ENCODE results near the gene LRRC34. TPM values are rescaled to one million over a fixed set of nuclear protein-coding genes. Genes with fewer than 3 reads are reported as not detected.

Gene LRRC34
- total RNA-seq, 4 donors from 2014 or later = 2.5 to 10.3 (median 4.6) TPM

GRCh38 chr3:169750665-169751064 lies 62.0 kb downstream of the LRRC34 start:
- Histone ChIP-seq H3K9me3 (no peaks in the 10 kb centered on the region), H3K36me3 (no peaks in the 10 kb centered on the region), H3K4me1 (no peaks in the 10 kb centered on the region), H3K4me3 (no peak overlapping the region), H3K27ac (no peak overlapping the region), H3K27me3 (peaks cover 0 to 27% of the 10 kb centered on the region in 2 donors)
- no peak for DNase-seq (ENCODE audit: low spot score in 2 of 2)
- TF ChIP-seq CTCF (IDR thresholded peaks at IDR 0.05) = no peak
- no peak for TF ChIP-seq EP300 (IDR thresholded peaks at IDR 0.05)
- no peak for TF ChIP-seq POLR2A (IDR thresholded peaks at IDR 0.05)
- 61 to 71% methylated on average over 2 of the region's 2 CpGs for WGBS, 2 donors

- Histone ChIP-seq H3K9me3 (no peaks in the 10 kb centered on the region), H3K36me3 (no peaks in the 10 kb centered on the region), H3K4me3 (no peak overlapping the region), H3K27me3 (peaks cover 0 to 27% of the 10 kb centered on the region in 2 donors), H3K4me1 (no peaks in the 10 kb centered on the region), H3K27ac (no peak overlapping the region)
- TF ChIP-seq POLR2A (IDR thresholded peaks at IDR 0.05) (no peak), EP300 (IDR thresholded peaks at IDR 0.05) (no peak), CTCF (IDR thresholded peaks at IDR 0.05) (no peak)
- 75 to 80% methylated on average over 3 of the region's 3 CpGs for WGBS, 2 donors
- no peak for DNase-seq (ENCODE audit: low spot score in 2 of 2)
Measured at GRCh38 chr3:169748670-169749069, 64.0 kb downstream of the LRRC34 start.

- no peaks in the 10 kb centered on the region for H3K36me3 ChIP-seq
- H3K27ac ChIP-seq = no peak overlapping the region
- peaks cover 0 to 27% of the 10 kb centered on the region in 2 donors for H3K27me3 ChIP-seq
- TF ChIP-seq EP300 (IDR thresholded peaks at IDR 0.05) = no peak
- TF ChIP-seq CTCF (IDR thresholded peaks at IDR 0.05) = no peak
- no peak for TF ChIP-seq POLR2A (IDR thresholded peaks at IDR 0.05)
- H3K4me3 ChIP-seq = no peak overlapping the region
- no peaks in the 10 kb centered on the region for H3K4me1 ChIP-seq
- no peak for DNase-seq (ENCODE audit: low spot score in 2 of 2)
- 61 to 80% methylated on average over 6 of the region's 6 CpGs for WGBS, 2 donors
- H3K9me3 ChIP-seq = no peaks in the 10 kb centered on the region
Measured at GRCh38 chr3:169746924-169747323, 65.8 kb downstream of the LRRC34 start.

GRCh38 chr3:169744366-169745054 lies 68.2 kb downstream of the LRRC34 start:
- TF ChIP-seq EP300 (IDR thresholded peaks at IDR 0.05) = no peak
- peak in 2 of 5 experiments; percentile 15 to 53 for TF ChIP-seq CTCF (IDR thresholded peaks at IDR 0.05)
- Histone ChIP-seq H3K36me3 (no peaks in the 10 kb centered on the region), H3K27ac (no peak overlapping the region), H3K27me3 (peaks cover 0 to 15% of the 10 kb centered on the region in 2 donors), H3K9me3 (no peaks in the 10 kb centered on the region), H3K4me1 (no peaks in the 10 kb centered on the region), H3K4me3 (no peak overlapping the region)
- DNase-seq (ENCODE audit: low spot score in 2 of 2) = no peak
- WGBS, 2 donors = 27 to 79% methylated on average over 1 of the region's 1 CpG

Other genes with a start within 250 kb of the LRRC34 start
- gene MECOM, start 149.2 kb downstream of the LRRC34 start, total RNA-seq = 10 to 100 TPM; 11.5 to 25.5 (median 16.5) TPM
- 100 to 1,000 TPM; 110 to 241 (median 179) TPM for gene TERC, start 47.8 kb downstream of the LRRC34 start, total RNA-seq
- 1 to 10 TPM in 3 of 4 donors, under 1 TPM in 1; 0.78 to 3.9 (median 2.5) TPM for gene ACTRT3, start 43.3 kb downstream of the LRRC34 start, total RNA-seq
- 10 to 100 TPM; 10.8 to 24.3 (median 16.8) TPM for gene MYNN, start 39.5 kb downstream of the LRRC34 start, total RNA-seq
- not detected for gene LRRIQ4, start within 50 bp of the LRRC34 start, total RNA-seq
- not detected for gene LRRC31, start 57.0 kb upstream of the LRRC34 start, total RNA-seq
- gene SAMD7, start 98.7 kb upstream of the LRRC34 start, total RNA-seq = not detected
- gene SEC62, start 153.9 kb upstream of the LRRC34 start, total RNA-seq = 10 to 100 TPM; 36.0 to 53.3 (median 45.7) TPM
- gene GPR160, start 225.1 kb upstream of the LRRC34 start, total RNA-seq = 10 to 100 TPM in 1 of 4 donors, 1 to 10 TPM in 3; 1.7 to 17.7 (median 3.7) TPM

Measured in tibial nerve (tissue), 4 donors.